Measurements from ENCODE around the gene MRPS33. TPM values are rescaled to one million over a fixed set of nuclear protein-coding genes. Genes with fewer than 3 reads are reported as not detected.

MRPS33 gene
- 10 to 100 TPM in 3 of 4 donors, 1 to 10 TPM in 1; 8.8 to 28.7 (median 16.9) TPM for total RNA-seq

GRCh38 chr7:141014524-141015395 is at the start of gene MRPS33:
MRPS33 (minus strand) TSS chr7:141014952; CDS start chr7:141010633, 4,319 bp downstream.
- peak; percentile 10 to 62 for TF ChIP-seq POLR2A (IDR thresholded peaks at IDR 0.05)
- TF ChIP-seq CTCF (IDR thresholded peaks at IDR 0.05) = peak; percentile 25 to 76 (median 46)
- H3K27me3 ChIP-seq = no peaks in the 10 kb centered on the region
- peak; percentile 94 to 95 for DNase-seq
- intact Hi-C loops (cut with DNase I; ENCODE audit: low total_unique reads) = no loop called here
- peak within 1 kb of the TSS; percentile 90 to 94 for H3K27ac ChIP-seq
- no peaks in the 10 kb centered on the region for H3K4me1 ChIP-seq
- no peaks in the 10 kb centered on the region for H3K36me3 ChIP-seq
- H3K4me3 ChIP-seq = peak within 1 kb of the TSS; percentile 59 to 76
- no peaks in the 10 kb centered on the region for H3K9me3 ChIP-seq

GRCh38 chr7:141057788-141058187 is 43.0 kb upstream of the MRPS33 start:
- Histone ChIP-seq H3K36me3 (no peaks in the 10 kb centered on the region), H3K27ac (no peak overlapping the region), H3K27me3 (no peaks in the 10 kb centered on the region), H3K9me3 (peaks cover 0 to 3% of the 10 kb centered on the region in 2 donors), H3K4me1 (no peaks in the 10 kb centered on the region), H3K4me3 (no peak overlapping the region)
- intact Hi-C loops (cut with DNase I; ENCODE audit: low total_unique reads) = no loop called here
- DNase-seq = no peak
- TF ChIP-seq POLR2A (IDR thresholded peaks at IDR 0.05) (no peak), CTCF (IDR thresholded peaks at IDR 0.05) (no peak)

- Histone ChIP-seq H3K36me3 (no peaks in the 10 kb centered on the region), H3K27me3 (no peaks in the 10 kb centered on the region), H3K4me1 (no peaks in the 10 kb centered on the region), H3K4me3 (no peak overlapping the region), H3K27ac (no peak overlapping the region), H3K9me3 (peaks cover 0 to 3% of the 10 kb centered on the region in 2 donors)
- intact Hi-C loops (cut with DNase I; ENCODE audit: low total_unique reads) = no loop called here
- no peak for DNase-seq
- TF ChIP-seq CTCF (IDR thresholded peaks at IDR 0.05) = no peak
- no peak for TF ChIP-seq POLR2A (IDR thresholded peaks at IDR 0.05)
Observed at GRCh38 chr7:141055146-141055545, 40.4 kb upstream of the MRPS33 start.

GRCh38 chr7:141053626-141054025 is 38.9 kb upstream of the MRPS33 start:
- peaks cover 0 to 3% of the 10 kb centered on the region in 2 donors for H3K9me3 ChIP-seq
- TF ChIP-seq CTCF (IDR thresholded peaks at IDR 0.05) (no peak), POLR2A (IDR thresholded peaks at IDR 0.05) (no peak)
- no peaks in the 10 kb centered on the region for H3K36me3 ChIP-seq
- DNase-seq = no peak
- intact Hi-C loops (cut with DNase I; ENCODE audit: low total_unique reads) = no loop called here
- H3K27ac ChIP-seq = no peak overlapping the region
- no peaks in the 10 kb centered on the region for H3K27me3 ChIP-seq
- no peaks in the 10 kb centered on the region for H3K4me1 ChIP-seq
- H3K4me3 ChIP-seq = no peak overlapping the region

GRCh38 chr7:141045842-141046620 is 31.3 kb upstream of the MRPS33 start:
- H3K4me3 ChIP-seq = no peak overlapping the region
- no peaks in the 10 kb centered on the region for H3K36me3 ChIP-seq
- intact Hi-C loops (cut with DNase I; ENCODE audit: low total_unique reads) = no loop called here
- no peak for DNase-seq
- no peaks in the 10 kb centered on the region for H3K9me3 ChIP-seq
- H3K4me1 ChIP-seq = no peaks in the 10 kb centered on the region
- H3K27ac ChIP-seq = no peak overlapping the region
- H3K27me3 ChIP-seq = peaks cover 0 to 3% of the 10 kb centered on the region in 2 donors
- no peak for TF ChIP-seq POLR2A (IDR thresholded peaks at IDR 0.05)

All from uterus (tissue), 4 donors.